GM04503 (cell line): ENCODE results near the gene CIT.
"Not testable (repeated sequence)": the region's sequence is repeated elsewhere in the genome, so short reads cannot be mapped to it uniquely, and the experiment has no call there.

Experiments used
- DNase-seq: peaks from one replicate; pipeline ENCODE4 v3.0.0-alpha.2; 2012; ENCODE audit warnings: low read depth

CIT gene

GRCh38 chr12:119876761-119877638, at the start of gene CIT:
Gene CIT (minus strand): TSS chr12:119877320. CDS start chr12:119876168, 1,152 bp downstream.
- peak; percentile 74 for DNase-seq

- no peak for DNase-seq
Measured at GRCh38 chr12:119925269-119925668, 48.1 kb upstream of the CIT start.

GRCh38 chr12:119920064-119920463, 42.9 kb upstream of the CIT start:
- no peak for DNase-seq

- DNase-seq, result no peak
Measured at GRCh38 chr12:119915894-119916510, 38.9 kb upstream of the CIT start.

GRCh38 chr12:119914666-119915065, 37.5 kb upstream of the CIT start:
- DNase-seq, result no peak

- DNase-seq, result no peak
Measured at GRCh38 chr12:119913536-119914330, 36.6 kb upstream of the CIT start.

- DNase-seq, result peak; percentile 18
Measured at GRCh38 chr12:119911182-119911581, 34.1 kb upstream of the CIT start.

- DNase-seq, result no peak
Measured at GRCh38 chr12:119910586-119910985, 33.5 kb upstream of the CIT start.

GRCh38 chr12:119902084-119902509, 25.0 kb upstream of the CIT start:
- DNase-seq, result no peak

- no peak for DNase-seq
Measured at GRCh38 chr12:119901670-119902069, 24.6 kb upstream of the CIT start.

- no peak for DNase-seq
Measured at GRCh38 chr12:119894916-119895315, 17.8 kb upstream of the CIT start.

GRCh38 chr12:119892611-119893010, 15.5 kb upstream of the CIT start:
- DNase-seq, result not testable (repeated sequence)

GRCh38 chr12:119885549-119885948, 8.4 kb upstream of the CIT start:
- no peak for DNase-seq

GRCh38 chr12:119883791-119884190, 6.7 kb upstream of the CIT start:
- not testable (repeated sequence) for DNase-seq

GRCh38 chr12:119883237-119883636, 6.1 kb upstream of the CIT start:
- DNase-seq, result no peak

GRCh38 chr12:119877639-119877948, 474 bp upstream of the CIT start:
- DNase-seq, result no peak

GRCh38 chr12:119870457-119870856, 6.7 kb downstream of the CIT start:
- no peak for DNase-seq

GRCh38 chr12:119869720-119870119, 7.4 kb downstream of the CIT start:
- DNase-seq, result peak; percentile 74

- no peak for DNase-seq
Measured at GRCh38 chr12:119868992-119869391, 8.1 kb downstream of the CIT start.

GRCh38 chr12:119864591-119864990, 12.5 kb downstream of the CIT start:
- no peak for DNase-seq

- DNase-seq, result no peak
Measured at GRCh38 chr12:119859241-119859640, 17.9 kb downstream of the CIT start.

- no peak for DNase-seq
Measured at GRCh38 chr12:119857041-119857591, 20.0 kb downstream of the CIT start.
